Adipose tissue (tissue), 3 donors: ENCODE data around the gene PSG7. TPM values are rescaled to one million over a fixed set of nuclear protein-coding genes. Genes with fewer than 3 reads are reported as not detected.
"Not testable (repeated sequence)": the region's sequence is repeated elsewhere in the genome, so short reads cannot be mapped to it uniquely, and the experiment has no call there.

Experiments used
- H3K27ac ChIP-seq: one replicate; pipeline ENCODE4 v1.5.1; 2013; ENCODE audit warnings: low read depth, low read length
- WGBS, 3 donors: extraction: QIAGEN DNeasy Blood & Tissue Kit; methylation state at CpG; one replicate each; pipeline ENCODE4 v1.1.7; 2013; 5-methylcytosine and 5-hydroxymethylcytosine counted together
- polyA plus RNA-seq, 3 donors: library from polyadenylated mRNA; stranded (reverse); fragments of 200-250 nt; gene quantifications; one replicate each; pipeline ENCODE4 v1.2.3, GENCODE V29; 2013
- donor health status: healthy with polysubstance abuse.
- donor health status: Bipolar disorder and iron deficiency.
- donor health status: healthy.

The PSG7 gene
- polyA plus RNA-seq, 3 donors, result not detected

DNA sequence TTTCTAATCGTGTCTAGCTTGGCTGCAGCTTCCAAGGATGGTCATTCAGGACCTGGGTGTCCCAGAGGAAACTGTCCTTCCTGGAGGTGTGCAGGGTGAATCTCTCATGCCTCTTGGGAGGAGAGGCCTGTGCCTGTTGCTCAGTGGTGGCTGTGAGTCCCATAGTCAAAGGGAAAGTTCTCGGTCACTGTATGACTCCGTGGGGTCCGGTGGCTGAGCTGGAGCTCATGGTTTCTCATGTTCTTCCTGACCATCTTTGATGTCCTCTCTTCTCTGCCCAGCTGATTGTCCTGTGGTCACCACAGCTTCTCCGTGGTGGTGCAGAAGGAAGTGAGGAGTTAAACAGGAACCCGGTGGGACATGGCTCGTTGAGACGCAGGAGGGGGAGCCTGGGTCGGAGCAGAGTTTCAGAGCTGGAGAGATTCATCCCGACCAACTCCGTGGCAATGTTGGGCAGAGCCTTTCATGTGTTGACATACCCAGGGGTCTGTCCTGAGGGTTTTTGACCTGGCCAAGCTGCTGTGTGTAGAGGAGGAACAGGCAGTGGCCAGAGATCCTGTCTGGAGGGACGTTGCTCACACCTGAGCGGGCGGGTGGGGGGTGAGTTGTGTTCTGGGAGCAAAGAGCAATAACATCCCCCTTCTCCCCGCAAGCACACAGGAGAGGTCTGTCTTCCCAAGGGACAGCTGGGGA is 18.5 kb downstream of the PSG7 start:
- 74 to 79% (median 75%) methylated on average over 15 of the region's 15 CpGs for WGBS, 3 donors
- not testable (repeated sequence) for H3K27ac ChIP-seq

DNA sequence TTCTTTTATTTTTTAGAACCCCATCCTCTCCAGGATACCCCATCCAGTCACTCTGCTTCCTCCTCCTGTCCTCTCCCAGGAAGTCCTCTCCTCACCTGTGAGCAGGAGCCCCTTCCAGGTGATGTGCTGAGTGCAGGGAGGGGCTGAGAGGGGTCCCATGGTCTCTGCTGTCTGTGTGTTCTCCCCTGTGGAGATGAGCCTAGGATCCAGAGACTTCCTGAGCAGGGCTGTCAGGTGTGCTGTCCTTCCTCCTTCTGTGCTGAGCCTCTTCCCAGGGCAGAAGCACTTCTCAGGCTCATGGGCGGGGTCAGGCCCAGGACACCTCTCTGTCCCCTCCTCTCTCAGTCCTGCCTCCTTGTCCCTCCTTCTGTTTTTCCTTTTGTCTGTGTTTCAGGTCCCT is 19.4 kb downstream of the PSG7 start, which contains the start of gene PSG6:
TSS of gene PSG6 (minus strand) at position 261 of the 400 bp plus-strand sequence. CDS start at position 159, 102 bp downstream.
- H3K27ac ChIP-seq, result not testable (repeated sequence)
- WGBS, 3 donors, result 81 to 90% (median 86%) methylated on average over 1 of the region's 1 CpG

DNA sequence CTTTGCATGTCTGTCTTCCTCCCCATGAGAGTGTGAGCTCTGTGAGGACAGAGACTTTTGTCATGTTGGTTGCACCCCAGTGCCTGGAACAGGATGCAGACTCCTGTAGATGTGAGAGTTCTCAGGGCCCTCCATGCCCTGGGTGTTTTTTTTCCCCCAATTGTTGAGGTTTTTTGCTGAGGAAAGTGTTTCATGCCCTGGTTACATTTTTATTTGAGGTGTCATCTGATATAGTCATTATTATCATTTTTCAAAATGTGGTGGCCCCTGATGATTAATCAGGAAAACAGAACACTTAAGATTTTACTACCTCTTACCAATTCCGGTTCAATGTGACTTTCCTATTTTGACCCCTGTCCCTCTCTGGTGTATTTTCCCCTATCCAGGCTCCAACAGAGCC is 20.1 kb downstream of the PSG7 start:
- WGBS, 3 donors, result 77 to 89% (median 85%) methylated on average over 1 of the region's 1 CpG
- H3K27ac ChIP-seq, result not testable (repeated sequence)

DNA sequence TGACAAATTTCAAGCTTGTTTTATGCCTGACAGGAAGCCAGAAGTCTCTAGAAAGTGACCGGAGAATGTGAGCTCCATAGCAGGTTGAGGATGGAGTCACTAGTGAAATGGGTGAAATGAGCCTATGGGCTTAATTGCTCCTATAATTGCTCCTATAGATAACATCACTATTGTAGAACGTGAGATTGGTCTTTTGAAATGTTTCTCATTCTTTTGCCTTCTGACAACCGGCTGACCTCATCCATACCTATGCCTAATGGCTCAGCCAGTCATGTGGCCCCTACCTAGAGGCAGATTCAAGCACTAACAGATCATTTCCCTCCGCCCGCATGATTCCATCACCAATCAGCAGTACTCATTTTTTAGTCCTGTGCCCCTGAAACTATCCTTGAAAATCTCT is 23.5 kb downstream of the PSG7 start:
- H3K27ac ChIP-seq, result not testable (repeated sequence)
- 69 to 87% (median 85%) methylated on average over 5 of the region's 5 CpGs for WGBS, 3 donors

DNA sequence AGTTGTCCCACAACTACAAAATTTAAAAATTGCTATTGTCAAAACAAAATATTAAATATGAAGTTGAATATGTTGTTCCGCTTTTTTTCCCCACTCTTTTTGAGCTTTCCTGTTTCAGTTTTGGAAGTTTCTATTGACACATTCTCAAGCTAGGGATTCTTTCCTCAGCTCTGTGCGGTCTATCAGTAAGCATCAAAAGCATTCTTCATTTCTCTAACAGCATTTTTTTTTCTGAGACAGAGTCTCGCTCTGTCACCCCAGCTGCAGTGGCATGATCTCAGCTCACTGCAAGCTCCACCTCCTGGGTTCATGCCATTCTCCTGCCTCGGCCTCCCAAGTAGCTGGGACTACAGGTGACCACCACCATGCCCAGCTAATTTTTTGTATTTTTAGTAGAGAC is 24.1 kb downstream of the PSG7 start:
- 75 to 90% (median 89%) methylated on average over 4 of the region's 4 CpGs for WGBS, 3 donors
- not testable (repeated sequence) for H3K27ac ChIP-seq

DNA sequence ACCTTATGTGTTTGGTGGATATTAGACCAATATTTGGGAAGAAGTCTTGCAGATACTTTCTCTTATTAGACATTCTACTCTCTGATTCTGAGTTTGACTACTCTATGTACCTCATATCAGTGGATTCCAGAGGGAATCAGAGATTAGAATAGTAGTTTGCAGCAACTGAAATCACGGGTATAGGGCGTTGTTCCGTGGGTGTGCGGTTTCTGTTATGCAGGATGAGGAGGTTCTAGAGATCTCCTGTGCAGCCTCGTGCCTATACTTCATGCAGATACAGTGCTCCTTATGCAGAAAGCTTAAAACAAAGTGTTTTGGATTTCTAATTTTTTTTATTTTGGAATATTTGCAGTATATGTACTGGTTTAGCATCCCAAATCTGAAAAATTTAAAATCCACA is 25.3 kb downstream of the PSG7 start:
- WGBS, 3 donors, result 67 to 80% (median 75%) methylated on average over 5 of the region's 5 CpGs
- H3K27ac ChIP-seq, result not testable (repeated sequence)

DNA sequence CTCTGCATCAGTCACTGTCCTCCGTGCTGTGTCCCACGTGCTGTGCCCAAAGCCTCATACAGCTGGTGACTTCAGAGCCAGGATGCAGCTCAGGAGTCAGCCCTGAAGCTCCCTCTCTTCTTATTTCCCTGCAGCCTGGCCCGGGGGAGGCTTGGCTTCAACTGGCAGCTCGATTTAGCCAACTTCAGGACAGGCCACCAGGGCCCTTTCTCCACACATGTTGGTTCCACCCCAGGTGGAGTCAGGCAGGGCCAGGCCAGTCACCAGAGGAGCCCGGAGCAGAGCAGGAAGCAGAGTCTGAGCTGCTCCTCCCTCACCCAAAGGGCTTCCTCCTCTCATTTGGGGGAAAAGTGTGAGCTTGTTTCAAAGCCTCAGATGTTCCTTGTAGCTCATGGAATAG is 30.8 kb downstream of the PSG7 start:
- H3K27ac ChIP-seq, result not testable (repeated sequence)
- WGBS, 3 donors, result 46 to 61% (median 60%) methylated on average over 5 of the region's 5 CpGs

DNA sequence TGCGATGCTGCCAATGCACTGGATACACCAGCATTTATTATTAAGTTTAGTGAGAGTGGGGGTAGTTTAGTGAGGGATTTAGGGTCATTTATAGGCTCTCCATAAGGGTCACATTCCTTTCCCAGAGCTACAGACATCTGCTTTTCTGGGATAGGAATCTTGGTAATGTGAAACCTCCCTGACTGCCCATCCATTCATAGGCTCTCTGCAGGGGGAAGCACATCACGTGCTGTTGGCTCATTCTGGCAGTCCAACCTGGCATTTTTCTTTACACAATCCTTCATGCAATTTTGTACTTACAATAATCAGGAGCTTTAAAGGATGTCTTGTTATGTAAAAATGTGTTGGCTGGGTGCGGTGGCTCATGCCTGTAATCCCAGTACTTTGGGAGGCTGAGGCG is 36.4 kb downstream of the PSG7 start:
- 69 to 84% (median 78%) methylated on average over 4 of the region's 4 CpGs for WGBS, 3 donors
- not testable (repeated sequence) for H3K27ac ChIP-seq

DNA sequence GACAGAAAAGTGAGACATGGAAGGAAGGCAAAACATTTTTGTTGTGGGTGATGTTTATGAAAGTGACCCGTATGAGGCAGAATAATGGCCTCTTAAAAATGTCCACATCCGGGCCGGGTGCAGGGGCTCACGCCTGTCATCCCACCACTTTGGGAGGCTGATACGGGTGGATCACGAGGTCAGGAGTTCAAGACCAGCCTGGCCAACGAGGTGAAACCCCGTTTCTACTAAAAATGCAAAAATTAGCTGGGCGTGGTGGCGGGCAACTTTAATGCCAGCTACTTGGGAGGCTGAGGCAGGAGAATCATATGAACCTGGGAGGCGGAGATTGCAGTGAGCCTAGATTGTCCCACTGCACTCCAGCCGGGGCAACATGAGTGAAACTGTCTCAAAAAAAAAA is 37.3 kb downstream of the PSG7 start:
- WGBS, 3 donors, result 83 to 86% (median 84%) methylated on average over 12 of the region's 12 CpGs

DNA sequence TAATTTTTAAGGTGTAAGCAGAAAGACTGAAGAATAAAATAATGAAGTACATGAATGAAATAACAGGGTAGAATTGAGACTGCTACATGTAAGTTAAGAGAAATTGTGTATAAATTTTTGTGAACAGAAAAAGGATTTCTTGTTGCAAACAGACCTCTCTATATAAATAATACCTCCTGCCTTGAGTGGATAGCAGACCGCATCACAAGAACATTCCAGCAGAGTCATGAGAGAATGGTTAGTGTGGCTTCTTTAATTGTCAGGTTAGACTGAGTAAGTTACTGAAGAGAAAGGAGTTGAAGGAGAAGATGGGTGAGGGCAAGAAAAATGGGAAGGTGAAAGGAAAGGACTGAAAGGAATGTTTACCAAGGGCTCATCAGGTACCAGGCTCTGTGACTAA is 37.9 kb downstream of the PSG7 start:
- WGBS, 3 donors, result 63 to 93% (median 75%) methylated on average over 1 of the region's 1 CpG
- not testable (repeated sequence) for H3K27ac ChIP-seq

More for the DNA sequence above, 37.3 kb downstream of the PSG7 start:
- H3K27ac ChIP-seq, result not testable (repeated sequence)

DNA sequence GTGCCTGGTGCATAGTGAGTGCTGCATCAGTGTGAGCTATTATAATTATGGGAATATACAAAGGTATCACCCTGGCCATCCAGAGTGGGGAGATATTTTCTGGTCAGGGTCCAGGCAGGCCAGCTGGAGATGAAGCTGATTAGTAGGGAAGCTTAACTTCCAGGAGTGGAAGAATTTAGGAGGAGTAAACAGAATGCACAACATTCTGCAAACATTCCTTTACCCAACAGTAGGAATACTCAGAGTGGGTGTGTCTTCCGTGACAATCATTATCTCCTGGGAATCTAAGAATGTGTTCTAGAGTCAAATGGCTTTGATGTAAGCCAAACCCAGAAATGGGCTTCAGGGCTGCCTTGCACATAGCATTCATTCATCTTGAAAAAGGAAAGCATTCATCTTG is 38.4 kb downstream of the PSG7 start:
- WGBS, 3 donors, result 25 to 56% (median 38%) methylated on average over 1 of the region's 1 CpG
- not testable (repeated sequence) for H3K27ac ChIP-seq

DNA sequence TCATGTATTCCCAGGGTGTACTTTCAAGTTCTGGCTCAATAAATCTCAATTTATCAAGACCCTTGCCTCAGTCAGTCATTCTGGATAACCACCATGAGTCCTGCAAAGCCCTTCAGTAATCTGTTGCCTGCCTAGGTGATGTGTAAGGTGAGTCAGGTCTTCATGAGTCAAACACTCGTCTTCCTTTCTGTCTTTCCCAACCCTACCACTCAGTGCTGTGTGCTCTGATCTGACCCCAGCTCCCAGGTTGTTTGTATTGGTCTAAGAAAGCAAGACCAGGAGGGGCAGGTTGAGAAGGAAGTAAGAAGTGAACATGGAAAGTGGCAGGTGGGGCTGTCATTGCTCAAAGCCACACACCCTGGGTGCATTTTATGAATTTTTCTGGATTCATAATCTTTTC is 39.3 kb downstream of the PSG7 start:
- not testable (repeated sequence) for H3K27ac ChIP-seq
- 21 to 35% (median 30%) methylated on average over 1 of the region's 1 CpG for WGBS, 3 donors

DNA sequence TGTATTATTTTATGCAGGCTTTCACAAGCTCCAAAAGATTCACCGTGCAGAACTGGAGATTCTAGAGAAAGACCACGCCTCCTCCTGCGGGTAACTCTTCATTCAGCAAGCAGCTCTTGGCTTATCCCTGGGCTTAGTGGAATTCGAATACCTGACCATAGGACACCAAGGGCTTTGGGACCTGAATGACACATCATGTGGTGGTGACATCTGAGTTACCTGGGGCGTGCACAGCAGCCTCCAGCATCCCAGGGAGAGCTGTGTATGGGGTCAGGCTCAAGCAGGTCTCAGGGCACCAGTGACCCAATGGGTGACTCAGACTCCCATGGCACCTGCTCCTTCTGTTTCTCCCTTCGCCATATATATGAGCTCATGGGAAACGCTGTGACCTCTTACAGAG is 46.6 kb downstream of the PSG7 start:
- WGBS, 3 donors, result 75 to 91% (median 90%) methylated on average over 7 of the region's 7 CpGs
- H3K27ac ChIP-seq, result not testable (repeated sequence)

DNA sequence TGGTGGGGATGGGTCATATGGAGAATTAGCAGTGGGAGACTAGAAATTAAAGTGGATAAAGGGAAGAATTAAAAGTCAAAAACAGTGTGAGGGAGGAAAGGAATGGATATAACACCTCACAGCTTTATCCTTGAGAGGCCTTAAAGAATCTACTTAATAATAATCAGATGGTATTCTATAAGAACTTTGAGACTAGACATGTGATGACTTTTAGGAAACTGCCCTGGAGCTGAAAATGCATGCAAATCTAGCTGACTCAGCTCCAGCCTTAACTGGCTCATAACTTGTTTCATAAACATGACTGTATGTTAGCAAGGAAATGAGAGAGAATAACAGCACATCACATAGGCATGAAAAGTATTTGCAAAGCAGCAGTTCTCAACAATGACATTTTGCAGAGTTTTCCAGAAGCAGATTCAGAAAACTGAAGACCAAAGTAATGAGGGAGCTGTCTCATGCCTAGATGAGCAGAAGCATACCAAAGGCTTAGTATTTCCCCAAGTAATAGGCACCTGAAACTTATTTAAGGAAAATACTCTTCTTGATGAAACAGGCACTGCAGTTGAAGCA is 49.0 kb downstream of the PSG7 start:
- H3K27ac ChIP-seq, result not testable (repeated sequence)

DNA sequence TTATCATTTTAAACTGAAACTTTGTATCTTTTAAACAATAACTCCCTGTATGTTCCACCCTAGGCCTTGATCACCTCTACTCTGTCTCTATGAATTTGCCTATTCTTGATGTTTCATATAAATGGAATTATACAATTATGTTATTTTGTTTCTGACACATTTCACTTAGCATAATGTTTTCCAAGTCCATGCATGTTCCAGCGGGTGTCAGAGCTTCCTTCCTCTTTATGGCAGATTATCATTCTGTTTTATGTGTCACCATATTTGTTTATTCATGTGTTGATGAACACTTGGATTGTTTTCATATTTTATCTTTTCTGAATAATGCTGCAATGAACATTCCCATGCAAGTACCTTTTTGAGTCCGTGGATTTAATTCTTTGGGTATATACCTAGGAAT is 54.3 kb downstream of the PSG7 start:
- H3K27ac ChIP-seq, result not testable (repeated sequence)
- WGBS, 3 donors, result 79 to 85% (median 84%) methylated on average over 2 of the region's 2 CpGs

DNA sequence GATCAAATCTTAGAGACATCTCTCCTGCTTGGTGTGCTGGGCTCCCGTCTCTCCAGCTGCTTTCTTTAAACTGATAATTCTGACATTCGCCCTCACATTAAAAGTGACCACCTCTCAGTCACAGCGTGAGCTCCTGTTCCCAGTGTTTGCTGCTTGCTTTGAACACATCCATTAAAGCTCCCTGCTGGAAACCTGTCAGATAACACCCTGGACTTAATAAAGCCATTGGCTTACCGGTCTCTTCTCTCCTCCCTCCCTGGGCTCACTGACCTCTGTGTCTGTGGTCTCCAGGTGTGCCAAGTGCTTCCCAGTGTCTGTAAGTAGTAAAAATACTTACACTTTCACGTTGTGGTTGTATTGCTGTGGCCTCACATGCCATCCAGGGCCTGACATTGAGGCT is 55.0 kb downstream of the PSG7 start:
- WGBS, 3 donors, result 27 to 68% (median 60%) methylated on average over 5 of the region's 5 CpGs
- H3K27ac ChIP-seq, result not testable (repeated sequence)

DNA sequence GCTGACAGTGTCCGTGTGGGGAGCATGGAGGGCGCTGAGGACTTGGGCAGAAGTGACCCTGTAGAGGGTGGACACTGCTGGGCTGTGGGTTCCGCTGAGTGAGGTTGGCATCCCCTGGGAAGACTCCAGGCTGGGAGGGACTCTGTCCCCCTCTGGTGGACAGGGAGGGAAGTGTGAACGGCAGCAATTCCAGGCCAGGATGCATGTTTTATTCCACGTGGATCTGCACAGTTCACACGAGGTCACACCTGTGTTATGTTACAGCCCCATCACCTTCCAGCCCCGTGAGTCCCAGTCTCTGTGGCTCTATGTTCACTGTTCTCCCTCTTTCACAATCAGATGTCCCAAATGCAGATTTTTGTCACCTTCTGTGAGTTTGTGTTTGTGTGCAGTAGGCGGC is 55.7 kb downstream of the PSG7 start:
- 47 to 68% (median 62%) methylated on average over 8 of the region's 8 CpGs for WGBS, 3 donors
- H3K27ac ChIP-seq, result not testable (repeated sequence)

DNA sequence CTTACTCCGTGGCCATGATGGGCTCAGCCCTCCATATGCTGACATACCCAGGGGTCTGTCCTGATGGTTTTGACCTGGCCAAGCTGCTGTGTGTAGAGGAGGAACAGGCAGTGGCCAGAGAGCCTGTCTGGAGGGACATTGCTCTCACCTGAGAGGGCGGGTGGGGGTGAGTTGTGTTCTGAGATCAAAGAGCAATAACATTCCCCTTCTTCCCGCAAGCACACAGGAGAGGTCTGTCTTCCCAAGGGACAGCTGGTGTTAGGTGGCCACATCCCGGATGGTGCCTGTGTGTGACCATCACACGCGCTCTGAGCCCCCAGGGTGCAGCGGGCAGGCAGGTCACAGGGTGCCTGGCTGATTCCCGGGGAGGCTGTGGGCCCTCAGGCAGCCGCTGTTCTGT is 56.4 kb downstream of the PSG7 start:
- not testable (repeated sequence) for H3K27ac ChIP-seq
- WGBS, 3 donors, result 69 to 92% (median 84%) methylated on average over 9 of the region's 9 CpGs

DNA sequence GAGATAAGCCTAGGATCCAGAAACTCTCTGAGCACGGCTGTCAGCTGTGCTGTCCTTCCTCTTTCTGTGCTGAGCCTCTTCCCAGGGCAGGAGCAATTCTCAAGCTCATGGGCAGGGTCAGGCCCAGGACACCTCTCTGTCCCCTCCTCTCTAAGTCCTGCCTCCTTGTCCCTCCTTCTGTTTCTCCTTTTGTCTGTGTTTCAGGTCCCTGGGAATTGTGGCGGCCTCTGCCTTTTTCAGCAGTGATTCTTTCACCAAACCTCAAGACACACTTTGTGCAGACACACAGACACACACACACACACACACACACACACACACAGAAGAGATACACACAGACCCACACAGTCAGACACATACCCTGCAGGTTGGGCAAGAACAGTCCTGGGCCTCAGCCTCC is 57.4 kb downstream of the PSG7 start, which contains the start of gene PSG1:
TSS of gene PSG1 (minus strand) at position 101 of the 400 bp plus-strand sequence. CDS start 132 bp downstream, outside the sequence.
- no peak within 1 kb of the TSS for H3K27ac ChIP-seq
- 39 to 82% (median 44%) methylated on average over 2 of the region's 2 CpGs for WGBS, 3 donors

DNA sequence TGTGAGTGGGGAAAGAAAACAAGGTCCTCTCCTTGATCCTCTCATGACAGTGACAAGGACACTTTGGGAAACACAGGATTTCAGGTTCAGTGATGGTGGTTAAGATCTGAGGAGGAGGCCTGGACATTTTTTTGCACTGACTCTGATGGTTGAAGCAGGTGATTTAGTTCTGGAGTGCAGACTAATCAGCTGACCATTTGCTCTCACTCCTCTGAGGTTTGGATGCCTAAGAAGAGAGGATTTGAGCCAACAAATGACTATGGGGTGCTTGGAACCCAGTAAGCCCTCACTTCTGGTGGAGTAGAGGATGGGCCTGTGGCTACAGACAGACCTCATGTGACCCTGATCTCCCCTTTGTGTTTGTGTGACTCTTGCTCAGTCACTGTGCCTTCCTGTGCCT is 60.4 kb downstream of the PSG7 start:
- not testable (repeated sequence) for H3K27ac ChIP-seq
